Activated T-cell treated with anti-CD3 and anti-CD28 coated beads for 24 hours (primary cell): Measurements from ENCODE around the gene TRABD2B.

Experiments used
- DNase-seq: peaks from one replicate; pipeline ENCODE4 v3.0.0-alpha.2; 2020; ENCODE audit warnings: low read depth

TRABD2B gene

DNA sequence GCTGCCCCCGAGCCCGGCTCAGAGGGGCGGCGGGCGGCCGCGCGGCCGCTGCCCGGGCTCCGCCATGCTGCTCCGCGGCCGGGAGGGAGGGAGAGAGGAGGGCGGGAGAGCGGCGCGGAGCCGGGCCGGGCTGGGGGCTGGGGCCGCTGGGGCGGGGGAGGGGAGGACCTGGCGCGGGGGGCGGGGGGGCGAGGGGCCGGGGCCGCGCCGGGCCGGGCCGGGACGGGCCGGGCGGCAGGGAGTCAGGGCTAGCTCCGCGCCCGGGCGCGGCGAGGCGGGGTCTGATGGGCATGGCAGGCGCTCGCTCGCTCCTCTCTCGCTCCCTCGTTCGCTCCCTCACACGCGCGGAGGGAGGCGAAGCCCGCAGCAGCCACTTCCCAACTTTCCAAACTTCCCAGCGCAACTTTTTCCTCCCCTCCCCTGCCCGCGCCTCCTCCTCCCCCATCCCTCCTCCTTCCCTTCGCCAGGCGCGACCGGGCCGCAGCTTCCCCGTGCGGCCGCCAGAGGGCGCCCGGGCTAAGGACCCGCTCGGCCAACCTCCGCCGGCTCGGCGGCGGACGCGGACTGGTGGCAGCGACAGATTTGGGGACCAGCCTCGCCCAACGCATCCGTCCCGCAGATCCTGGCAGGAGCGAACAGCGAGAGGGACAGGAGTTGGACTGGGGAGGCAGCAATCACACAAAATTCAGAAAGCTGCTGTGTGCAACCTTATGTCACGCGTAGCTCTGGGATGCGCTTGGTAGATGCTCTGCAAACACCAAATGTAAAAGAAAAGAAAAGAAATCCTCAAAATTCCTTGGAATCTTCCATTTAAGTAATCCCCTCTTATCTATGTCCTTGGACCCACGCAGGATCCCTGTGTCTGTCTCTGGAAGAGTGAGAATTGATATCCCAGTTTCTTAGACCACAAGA, at the start of gene TRABD2B:
Gene TRABD2B, minus strand, starts transcription at position 97 of the 912 bp plus-strand sequence.
- DNase-seq: peak; percentile 48

GRCh38 chr1:48044311-48044710, 47.1 kb upstream of the TRABD2B start:
- no peak for DNase-seq

DNA sequence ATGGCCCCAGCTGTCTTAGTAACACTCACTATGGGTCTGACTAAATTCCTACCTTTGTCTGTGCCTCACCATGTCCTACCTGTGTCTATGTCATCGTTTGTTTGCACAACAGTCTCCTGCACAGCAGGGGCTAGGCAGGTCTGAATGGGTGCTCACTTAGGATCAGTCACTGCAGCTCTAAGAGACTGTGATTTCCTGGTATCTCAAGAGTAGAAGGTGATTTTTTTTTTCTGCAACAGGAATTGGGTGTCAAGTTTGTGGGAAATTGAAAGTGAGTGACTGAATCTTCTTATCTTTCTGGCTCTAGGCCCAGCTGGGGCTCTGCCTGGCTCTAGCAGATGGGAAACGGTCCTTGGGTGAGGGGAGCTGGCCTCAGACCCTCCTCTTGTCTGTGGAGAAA, 46.4 kb upstream of the TRABD2B start:
- no peak for DNase-seq

- no peak for DNase-seq
These were observed 43.0 kb upstream of the TRABD2B start for GRCh38 chr1:48040154-48040553.

DNA sequence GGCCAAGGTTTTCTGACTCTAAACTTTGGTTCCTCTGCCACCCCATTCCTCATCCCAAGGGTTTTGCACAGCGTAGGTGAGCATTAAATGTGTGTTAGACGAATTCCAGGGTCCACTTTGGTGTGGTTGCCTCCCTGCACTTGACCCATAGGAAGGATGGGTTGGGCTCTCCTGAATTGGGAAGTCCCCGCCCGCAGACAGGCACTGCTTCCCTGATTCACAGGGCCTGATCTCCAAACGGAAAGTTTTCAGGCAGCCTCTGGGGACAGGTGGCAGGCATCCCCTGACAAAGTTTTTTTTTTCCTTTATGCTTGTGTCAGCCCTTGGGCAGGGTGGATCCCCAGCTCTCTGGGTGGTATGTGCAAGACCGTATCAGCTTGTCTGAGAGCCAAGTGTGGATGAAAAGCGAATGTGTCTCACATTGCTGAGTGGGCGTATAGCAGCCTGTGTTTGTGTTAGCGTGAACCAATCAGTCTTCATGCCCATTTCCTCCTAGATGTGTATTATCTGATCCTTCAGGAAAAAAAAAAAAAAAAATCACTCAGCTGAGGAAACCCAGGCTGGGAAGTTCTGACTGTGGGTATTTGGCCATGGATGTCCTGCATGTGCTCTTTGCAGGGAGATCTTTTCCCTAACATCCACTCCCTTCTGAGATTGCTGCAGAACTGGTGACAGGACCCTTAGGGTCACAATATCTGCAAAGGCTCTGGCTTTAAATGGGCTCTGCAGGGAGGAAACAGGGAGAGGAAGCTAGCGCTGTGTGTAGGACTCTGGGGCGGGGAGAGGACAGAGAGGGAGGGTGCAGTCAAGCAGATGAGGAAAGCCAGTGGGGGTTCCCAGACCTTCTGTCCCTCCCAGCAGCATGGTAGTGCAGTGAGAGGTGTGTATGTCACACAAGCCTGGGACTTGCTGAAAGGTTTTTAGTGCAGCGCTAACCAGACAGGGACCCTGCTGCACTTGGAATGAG, 42.2 kb upstream of the TRABD2B start:
- no peak for DNase-seq

GRCh38 chr1:48038270-48038767, 41.1 kb upstream of the TRABD2B start:
- DNase-seq: no peak

- DNase-seq: no peak
These were observed 39.6 kb upstream of the TRABD2B start for GRCh38 chr1:48036710-48037355.

GRCh38 chr1:48035371-48036141, 38.4 kb upstream of the TRABD2B start:
- no peak for DNase-seq

GRCh38 chr1:48033495-48034045, 36.4 kb upstream of the TRABD2B start:
- DNase-seq: no peak

GRCh38 chr1:48031676-48032075, 34.5 kb upstream of the TRABD2B start:
- no peak for DNase-seq

DNA sequence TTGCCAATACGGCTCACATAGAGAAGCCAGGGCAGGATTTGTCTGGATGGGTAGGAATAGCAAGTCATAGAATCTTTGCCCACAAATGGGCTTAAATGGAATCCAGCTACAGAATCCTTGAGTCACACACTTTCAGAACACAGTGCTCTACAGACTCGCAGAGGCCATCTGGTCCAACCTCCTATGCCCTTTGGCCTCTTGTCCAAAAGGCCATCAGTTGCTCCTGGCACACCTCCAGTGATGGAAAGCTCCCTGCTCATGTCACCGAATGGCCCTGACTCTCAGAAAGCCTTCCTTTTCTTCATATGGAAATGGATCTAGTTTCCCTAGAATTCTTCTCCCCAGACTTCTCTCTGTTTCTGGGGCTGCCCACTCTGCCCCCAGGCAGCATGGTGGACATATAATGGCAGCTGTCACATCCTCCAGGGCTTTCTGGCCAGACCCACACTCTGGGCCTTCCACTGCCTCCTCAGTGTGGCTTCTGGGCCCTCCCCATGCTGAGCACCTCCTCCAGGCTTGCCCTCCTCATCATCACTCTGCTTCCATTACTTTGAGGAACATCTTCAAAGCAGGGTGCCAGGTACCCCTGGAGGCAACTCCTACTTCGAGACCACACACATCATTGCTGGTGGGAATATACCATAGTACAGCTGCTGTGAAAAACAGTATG, 33.6 kb upstream of the TRABD2B start:
- no peak for DNase-seq

DNA sequence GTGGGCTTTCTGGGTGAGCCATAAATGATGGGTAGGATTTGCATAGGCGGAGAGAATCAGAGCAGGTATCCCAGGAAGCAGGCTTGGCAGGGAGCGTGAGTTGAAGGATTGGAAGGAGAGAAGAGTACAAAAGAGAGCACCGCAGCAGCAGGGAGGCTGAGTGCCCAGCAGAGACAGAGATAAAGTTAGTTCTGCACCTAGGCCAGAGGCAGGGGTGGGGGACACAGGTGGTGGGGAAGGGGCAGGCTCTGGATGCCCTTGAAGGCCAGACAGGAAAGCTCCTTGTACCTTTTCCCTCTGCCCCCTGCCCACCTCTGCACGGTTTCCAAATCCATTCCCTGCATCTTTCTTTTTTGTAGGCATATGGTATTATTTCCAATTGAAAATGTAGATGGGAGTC, 33.0 kb upstream of the TRABD2B start:
- no peak for DNase-seq

GRCh38 chr1:48028218-48029069, 31.3 kb upstream of the TRABD2B start:
- no peak for DNase-seq

DNA sequence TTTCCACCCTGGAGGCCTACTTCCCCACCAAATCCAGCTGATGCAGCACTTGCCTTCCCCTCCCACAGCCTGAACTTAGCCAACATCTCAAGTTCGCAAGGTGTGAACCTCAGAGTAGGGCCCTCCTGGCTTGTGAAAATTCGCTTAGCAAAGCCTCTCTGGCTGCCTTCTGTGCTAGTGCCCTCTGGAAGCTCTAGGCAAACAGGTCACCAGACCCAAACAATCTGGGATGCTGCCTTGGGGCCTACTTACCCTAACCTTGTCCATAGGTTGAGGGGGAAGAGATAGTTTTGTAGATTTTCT, 30.3 kb upstream of the TRABD2B start:
- no peak for DNase-seq

GRCh38 chr1:48026701-48027532, 29.7 kb upstream of the TRABD2B start:
- DNase-seq: no peak

DNA sequence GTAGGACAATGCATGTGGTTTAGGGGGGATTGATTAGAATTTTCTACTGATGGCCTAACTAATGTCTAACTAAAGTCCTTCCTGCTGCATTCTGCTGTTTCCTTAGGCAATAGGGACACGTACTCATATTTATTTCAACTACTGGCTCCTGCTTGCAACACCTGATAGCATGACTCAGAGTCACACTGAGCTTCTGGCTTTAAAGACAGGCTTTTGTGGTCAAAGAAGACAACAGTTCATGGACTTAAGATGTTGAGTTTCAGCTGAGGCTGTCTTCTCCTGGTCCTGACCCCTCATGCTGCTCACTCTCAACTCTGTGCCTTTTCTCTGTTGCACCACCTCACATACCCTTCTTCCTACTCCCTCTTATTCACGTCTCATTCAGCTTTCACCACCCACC, 29.1 kb upstream of the TRABD2B start:
- DNase-seq: no peak

DNA sequence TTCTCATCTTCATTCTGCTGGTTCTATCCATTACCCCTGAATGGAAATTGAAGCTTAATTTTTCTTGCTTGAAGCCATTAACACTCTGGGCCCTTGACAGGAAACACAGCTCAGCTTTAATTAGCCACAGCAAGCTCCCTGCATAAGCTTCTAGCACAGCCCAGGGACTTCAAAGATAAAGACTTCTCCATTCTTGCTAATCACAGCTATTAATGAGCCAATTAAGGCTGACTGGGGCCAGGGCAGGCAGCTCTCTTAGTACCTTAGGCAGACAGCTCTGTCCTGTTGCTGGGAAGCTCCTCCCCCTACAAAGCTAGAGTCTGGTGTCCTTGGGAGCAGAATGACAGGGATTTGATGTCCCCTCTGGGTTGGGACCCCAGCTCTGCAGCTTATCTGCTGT, 27.9 kb upstream of the TRABD2B start:
- DNase-seq: no peak

- no peak for DNase-seq
These were observed 26.3 kb upstream of the TRABD2B start for GRCh38 chr1:48023488-48023887.

GRCh38 chr1:48022306-48022705, 25.1 kb upstream of the TRABD2B start:
- DNase-seq: no peak
